ENCODE measurements around the gene ARGLU1.
"Not testable (repeated sequence)": the region's sequence is repeated elsewhere in the genome, so short reads cannot be mapped to it uniquely, and the experiment has no call there.

ARGLU1 gene

DNA sequence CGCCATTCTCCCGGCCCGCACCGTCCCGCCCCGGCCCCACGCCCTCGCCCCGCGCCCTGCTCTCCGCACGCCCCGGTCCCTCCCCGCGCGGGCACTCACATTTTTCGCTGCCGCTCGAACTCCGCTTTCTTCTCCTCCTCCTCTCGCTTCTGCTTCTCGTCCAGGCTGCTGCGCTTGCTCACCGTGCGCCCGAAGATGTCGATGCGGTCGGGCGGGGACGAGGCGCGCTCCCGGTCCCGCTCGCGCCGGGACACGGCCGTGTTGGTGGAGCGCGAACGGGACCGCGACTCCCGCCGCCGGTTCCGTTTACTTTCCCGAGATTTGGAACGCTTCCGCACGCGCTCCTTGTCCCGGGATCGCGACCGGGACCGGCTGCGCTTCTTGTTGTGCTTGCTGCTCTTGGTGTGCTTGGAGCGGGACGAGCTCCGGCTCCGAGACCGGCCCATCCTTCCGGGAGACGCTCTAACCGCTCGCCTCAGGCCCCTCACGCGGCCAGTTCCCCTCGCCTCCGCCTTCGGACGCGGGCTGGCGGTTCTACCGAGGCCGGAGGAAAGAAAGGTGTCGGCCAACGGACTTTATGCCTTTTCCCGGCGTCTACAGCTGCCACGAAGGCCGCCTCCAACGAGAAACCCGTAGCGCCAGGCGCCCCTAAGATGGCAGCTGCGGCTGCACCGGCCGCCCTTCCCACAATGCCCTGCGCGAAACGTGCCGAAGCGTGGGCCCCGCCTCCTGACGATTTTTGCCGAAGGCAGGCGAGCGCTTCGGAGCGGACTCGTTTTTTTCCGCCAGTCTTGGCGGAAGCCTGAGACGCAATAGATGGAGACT, at the start of gene ARGLU1:
TSS of gene ARGLU1 (minus strand) at position 664 of the 825 bp plus-strand sequence. CDS start at position 446, 218 bp downstream.
- Mint-ChIP-seq H3K4me3 (peak within 1 kb of the TSS; percentile 97), H3K4me1 (peaks cover 58% of the 10 kb centered on the region), H3K27ac (ENCODE audit: low read depth) (peak within 1 kb of the TSS; percentile 95)

DNA sequence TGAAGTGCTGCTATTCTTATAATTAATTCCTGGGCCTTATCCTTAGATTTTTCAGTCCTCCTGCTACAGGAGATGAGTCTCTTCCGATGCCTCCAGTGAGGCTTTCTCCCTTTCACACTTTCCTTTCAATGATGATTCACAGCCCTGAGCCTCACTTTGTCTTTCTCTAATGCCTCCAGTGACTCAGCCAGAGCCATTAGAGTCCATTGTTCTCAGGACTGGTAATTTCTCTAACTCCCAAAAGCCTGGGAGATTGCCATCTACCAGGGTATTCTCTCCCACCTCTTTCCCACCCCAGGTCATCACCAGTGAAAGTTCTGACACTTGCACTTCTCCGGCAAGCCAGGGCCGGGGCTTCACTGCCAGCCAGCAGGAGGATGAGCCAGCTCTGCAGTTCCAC, 49.6 kb upstream of the ARGLU1 start:
- Mint-ChIP-seq H3K36me3 (ENCODE audit: insufficient read depth) (no peaks in the 10 kb centered on the region), H3K9me3 (no peaks in the 10 kb centered on the region), H3K4me3 (no peak overlapping the region), H3K27me3 (peaks cover 59% of the 10 kb centered on the region), H3K27ac (ENCODE audit: low read depth) (no peak overlapping the region), H3K4me1 (peaks cover 6% of the 10 kb centered on the region)
- DNase-seq (ENCODE audit: low spot score in 2 of 2), result no peak
- ATAC-seq (replicated peaks; ENCODE audit: extremely low read depth, poor library complexity, severe bottlenecking), result no peak

More for the DNA sequence above, at the start of gene ARGLU1:
- DNase-seq (ENCODE audit: low spot score in 2 of 2), result peak; percentile 96 to 99
- peak; percentile 87 for ATAC-seq (replicated peaks; ENCODE audit: extremely low read depth, poor library complexity, severe bottlenecking)
- Mint-ChIP-seq H3K9me3 (no peaks in the 10 kb centered on the region), H3K36me3 (ENCODE audit: insufficient read depth) (peaks cover 24% of the 10 kb centered on the region), H3K27me3 (no peaks in the 10 kb centered on the region)

DNA sequence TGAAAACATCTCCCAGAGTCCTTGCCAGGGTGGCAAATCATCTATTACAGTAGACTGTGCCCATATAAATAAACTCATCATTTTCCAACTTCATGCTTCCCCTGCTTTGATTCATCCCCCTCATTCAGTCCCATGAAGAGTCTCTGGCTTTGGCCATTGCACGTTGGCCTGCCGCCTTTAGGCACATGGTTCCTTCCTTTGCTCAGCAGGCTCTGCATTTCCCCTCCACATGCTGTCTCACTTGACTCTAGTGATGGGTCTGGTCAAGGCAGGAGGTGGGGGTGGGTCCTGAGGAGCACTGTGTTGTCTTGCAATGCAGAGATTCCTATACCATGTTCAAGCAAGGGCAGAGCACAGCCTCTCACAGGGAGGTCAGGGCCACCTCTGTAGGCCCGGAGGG, 48.8 kb upstream of the ARGLU1 start:
- Mint-ChIP-seq H3K4me3 (no peak overlapping the region), H3K27me3 (peaks cover 59% of the 10 kb centered on the region), H3K4me1 (peaks cover 6% of the 10 kb centered on the region), H3K9me3 (no peaks in the 10 kb centered on the region), H3K27ac (ENCODE audit: low read depth) (no peak overlapping the region), H3K36me3 (ENCODE audit: insufficient read depth) (no peaks in the 10 kb centered on the region)
- ATAC-seq (replicated peaks; ENCODE audit: extremely low read depth, poor library complexity, severe bottlenecking) (no peak), DNase-seq (ENCODE audit: low spot score in 2 of 2) (no peak)

DNA sequence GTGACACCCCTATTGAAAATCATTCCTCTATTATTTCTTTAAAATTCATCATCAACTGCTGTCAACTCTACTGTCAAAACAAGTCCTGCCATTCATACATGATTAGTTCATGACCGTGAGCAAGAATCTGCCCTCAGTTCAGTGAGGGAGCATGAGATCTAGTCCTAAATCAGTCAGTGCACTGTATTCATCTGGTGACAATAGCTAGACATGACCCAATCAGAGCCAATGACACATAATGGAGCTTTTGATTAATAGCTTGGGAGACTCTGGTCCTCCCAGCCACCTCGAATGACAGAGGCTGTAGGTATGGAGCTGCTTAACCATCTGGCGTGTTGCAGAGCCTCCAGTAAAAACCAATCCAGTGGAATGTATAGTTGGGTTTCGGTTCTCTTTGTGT, 46.9 kb upstream of the ARGLU1 start:
- Mint-ChIP-seq H3K27me3 (peaks cover 63% of the 10 kb centered on the region), H3K4me1 (peaks cover 3% of the 10 kb centered on the region), H3K4me3 (no peak overlapping the region), H3K27ac (ENCODE audit: low read depth) (no peak overlapping the region), H3K36me3 (ENCODE audit: insufficient read depth) (no peaks in the 10 kb centered on the region), H3K9me3 (no peaks in the 10 kb centered on the region)
- DNase-seq (ENCODE audit: low spot score in 2 of 2) (no peak), ATAC-seq (replicated peaks; ENCODE audit: extremely low read depth, poor library complexity, severe bottlenecking) (no peak)

DNA sequence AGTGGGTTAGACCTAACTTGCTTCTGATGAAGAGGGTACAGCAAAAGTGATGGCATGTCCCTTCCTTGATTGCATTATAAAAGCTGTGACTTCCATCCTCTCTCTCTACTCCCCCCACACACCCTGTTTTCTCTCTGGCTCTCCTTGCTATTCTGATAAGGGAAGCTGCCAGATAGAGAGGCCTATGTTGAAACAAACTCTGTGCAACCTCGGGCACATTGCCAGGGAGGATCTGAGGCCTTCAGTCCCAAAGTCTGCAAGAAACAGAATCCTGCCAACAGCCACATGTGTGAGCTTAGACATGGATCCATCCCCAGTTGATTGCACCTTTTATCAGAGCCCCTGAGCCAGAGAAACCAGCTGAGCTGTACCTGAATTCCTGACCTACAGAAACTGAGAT, 44.8 kb upstream of the ARGLU1 start:
- ATAC-seq (replicated peaks; ENCODE audit: extremely low read depth, poor library complexity, severe bottlenecking), result no peak
- H3K4me1 Mint-ChIP-seq, result no peaks in the 10 kb centered on the region

GRCh38 chr13:106610486-106610885, 42.5 kb upstream of the ARGLU1 start:
- no peak for DNase-seq (ENCODE audit: low spot score in 2 of 2)
- H3K27ac Mint-ChIP-seq (ENCODE audit: low read depth), result no peak overlapping the region
- H3K9me3 Mint-ChIP-seq, result no peaks in the 10 kb centered on the region
- ATAC-seq (replicated peaks; ENCODE audit: extremely low read depth, poor library complexity, severe bottlenecking), result no peak
- no peaks in the 10 kb centered on the region for H3K36me3 Mint-ChIP-seq (ENCODE audit: insufficient read depth)
- no peaks in the 10 kb centered on the region for H3K4me1 Mint-ChIP-seq
- H3K4me3 Mint-ChIP-seq, result no peak overlapping the region
- H3K27me3 Mint-ChIP-seq, result peaks cover 78% of the 10 kb centered on the region

More for the DNA sequence above, 44.8 kb upstream of the ARGLU1 start:
- no peaks in the 10 kb centered on the region for H3K9me3 Mint-ChIP-seq
- peaks cover 63% of the 10 kb centered on the region for H3K27me3 Mint-ChIP-seq
- no peak overlapping the region for H3K4me3 Mint-ChIP-seq
- no peak overlapping the region for H3K27ac Mint-ChIP-seq (ENCODE audit: low read depth)
- no peaks in the 10 kb centered on the region for H3K36me3 Mint-ChIP-seq (ENCODE audit: insufficient read depth)
- no peak for DNase-seq (ENCODE audit: low spot score in 2 of 2)

DNA sequence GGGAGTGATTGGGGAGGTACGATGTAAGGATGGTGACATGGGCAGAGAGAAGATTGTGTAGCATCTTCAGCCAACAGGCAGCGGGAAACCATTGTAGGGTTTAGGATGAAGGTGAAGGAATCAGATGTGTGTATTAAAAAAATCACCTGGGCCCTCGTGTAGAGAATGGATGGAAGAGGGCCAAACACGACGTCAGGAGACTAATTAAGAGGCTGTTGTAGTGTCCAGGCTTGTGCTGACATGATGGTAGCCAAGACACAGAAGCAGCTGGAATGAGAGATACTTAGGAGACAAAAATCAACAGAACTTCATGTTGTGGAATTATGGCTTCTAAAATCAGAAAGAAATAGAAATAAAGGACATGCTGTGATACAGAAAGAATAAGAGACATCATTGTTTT, 41.2 kb upstream of the ARGLU1 start:
- H3K9me3 Mint-ChIP-seq, result no peaks in the 10 kb centered on the region
- no peaks in the 10 kb centered on the region for H3K4me1 Mint-ChIP-seq
- no peaks in the 10 kb centered on the region for H3K36me3 Mint-ChIP-seq (ENCODE audit: insufficient read depth)
- no peak overlapping the region for H3K4me3 Mint-ChIP-seq
- H3K27ac Mint-ChIP-seq (ENCODE audit: low read depth), result no peak overlapping the region
- peaks cover 80% of the 10 kb centered on the region for H3K27me3 Mint-ChIP-seq
- DNase-seq (ENCODE audit: low spot score in 2 of 2) (no peak), ATAC-seq (replicated peaks; ENCODE audit: extremely low read depth, poor library complexity, severe bottlenecking) (no peak)

- Mint-ChIP-seq H3K9me3 (no peaks in the 10 kb centered on the region), H3K36me3 (ENCODE audit: insufficient read depth) (no peaks in the 10 kb centered on the region), H3K4me3 (no peak overlapping the region), H3K27ac (ENCODE audit: low read depth) (no peak overlapping the region), H3K4me1 (peaks cover 9% of the 10 kb centered on the region), H3K27me3 (peaks cover 55% of the 10 kb centered on the region)
- DNase-seq (ENCODE audit: low spot score in 2 of 2), result no peak
- ATAC-seq (replicated peaks; ENCODE audit: extremely low read depth, poor library complexity, severe bottlenecking), result no peak
These were observed 35.6 kb upstream of the ARGLU1 start for GRCh38 chr13:106603546-106603945.

- H3K4me3 Mint-ChIP-seq, result no peak overlapping the region
- H3K27me3 Mint-ChIP-seq, result peaks cover 60% of the 10 kb centered on the region
- ATAC-seq (replicated peaks; ENCODE audit: extremely low read depth, poor library complexity, severe bottlenecking), result no peak
- DNase-seq (ENCODE audit: low spot score in 2 of 2), result no peak
- peaks cover 9% of the 10 kb centered on the region for H3K4me1 Mint-ChIP-seq
- no peaks in the 10 kb centered on the region for H3K9me3 Mint-ChIP-seq
- H3K27ac Mint-ChIP-seq (ENCODE audit: low read depth), result no peak overlapping the region
- H3K36me3 Mint-ChIP-seq (ENCODE audit: insufficient read depth), result no peaks in the 10 kb centered on the region
These were observed 34.2 kb upstream of the ARGLU1 start for GRCh38 chr13:106602178-106602577.

DNA sequence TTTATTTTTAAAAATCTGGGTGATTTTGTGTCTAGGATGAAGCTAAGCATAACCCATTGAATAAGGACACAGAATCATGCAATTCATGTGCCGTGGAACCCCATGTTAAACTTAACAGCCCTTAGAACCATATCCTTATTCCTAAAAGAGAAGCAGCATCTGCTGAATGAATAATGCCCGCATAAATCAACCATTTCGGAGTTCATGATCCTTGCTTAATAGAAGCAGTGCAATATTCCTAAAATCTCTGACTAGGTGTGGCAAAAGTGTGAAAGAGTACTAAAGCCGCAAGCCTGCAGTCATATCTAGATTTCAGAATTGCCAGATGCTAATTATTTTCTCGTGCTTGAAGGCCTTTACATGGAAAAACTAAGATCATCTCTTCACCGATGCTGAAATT, 33.6 kb upstream of the ARGLU1 start:
- Mint-ChIP-seq H3K36me3 (ENCODE audit: insufficient read depth) (no peaks in the 10 kb centered on the region), H3K27me3 (peaks cover 58% of the 10 kb centered on the region), H3K9me3 (no peaks in the 10 kb centered on the region), H3K4me1 (peaks cover 9% of the 10 kb centered on the region), H3K27ac (ENCODE audit: low read depth) (no peak overlapping the region), H3K4me3 (no peak overlapping the region)
- no peak for ATAC-seq (replicated peaks; ENCODE audit: extremely low read depth, poor library complexity, severe bottlenecking)
- DNase-seq (ENCODE audit: low spot score in 2 of 2), result no peak

DNA sequence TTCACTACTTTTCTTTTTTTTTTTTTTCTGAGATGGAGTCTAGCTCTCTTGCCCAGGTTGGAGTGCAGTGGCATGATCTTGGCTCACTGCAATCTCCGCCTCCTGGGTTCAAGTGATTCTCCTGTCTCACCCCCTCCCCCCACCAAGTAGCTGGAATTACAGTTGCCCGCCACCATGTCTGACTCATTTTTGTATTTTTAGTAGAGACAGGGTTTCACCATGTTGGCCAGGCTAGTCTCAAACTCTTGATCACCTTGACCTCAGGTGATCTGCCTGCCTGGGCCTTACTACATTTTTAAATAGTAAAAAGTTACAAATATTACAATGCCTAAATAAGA, 32.8 kb upstream of the ARGLU1 start:
- not testable (repeated sequence) for H3K27ac Mint-ChIP-seq (ENCODE audit: low read depth); ATAC-seq (replicated peaks; ENCODE audit: extremely low read depth, poor library complexity, severe bottlenecking); H3K4me1 Mint-ChIP-seq; DNase-seq (ENCODE audit: low spot score in 2 of 2); H3K4me3 Mint-ChIP-seq; H3K9me3 Mint-ChIP-seq; H3K36me3 Mint-ChIP-seq (ENCODE audit: insufficient read depth)
- H3K27me3 Mint-ChIP-seq, result peaks cover 58% of the 10 kb centered on the region

- Mint-ChIP-seq H3K27ac (ENCODE audit: low read depth) (no peak overlapping the region), H3K36me3 (ENCODE audit: insufficient read depth) (no peaks in the 10 kb centered on the region), H3K9me3 (no peaks in the 10 kb centered on the region), H3K27me3 (peaks cover 58% of the 10 kb centered on the region), H3K4me1 (peaks cover 9% of the 10 kb centered on the region), H3K4me3 (no peak overlapping the region)
- no peak for ATAC-seq (replicated peaks; ENCODE audit: extremely low read depth, poor library complexity, severe bottlenecking)
- DNase-seq (ENCODE audit: low spot score in 2 of 2), result no peak
These were observed 32.2 kb upstream of the ARGLU1 start for GRCh38 chr13:106599875-106600797.
